ENCODE measurements around the gene PPFIBP2. TPM values are rescaled to one million over a fixed set of nuclear protein-coding genes. Genes with fewer than 3 reads are reported as not detected.

PPFIBP2 gene
- total and polyA plus RNA-seq, 2 of the 13 experiments (the other 11 are each of a cell fraction or from before 2014, with no cell fraction given), result 15.0 to 52.5 TPM

DNA sequence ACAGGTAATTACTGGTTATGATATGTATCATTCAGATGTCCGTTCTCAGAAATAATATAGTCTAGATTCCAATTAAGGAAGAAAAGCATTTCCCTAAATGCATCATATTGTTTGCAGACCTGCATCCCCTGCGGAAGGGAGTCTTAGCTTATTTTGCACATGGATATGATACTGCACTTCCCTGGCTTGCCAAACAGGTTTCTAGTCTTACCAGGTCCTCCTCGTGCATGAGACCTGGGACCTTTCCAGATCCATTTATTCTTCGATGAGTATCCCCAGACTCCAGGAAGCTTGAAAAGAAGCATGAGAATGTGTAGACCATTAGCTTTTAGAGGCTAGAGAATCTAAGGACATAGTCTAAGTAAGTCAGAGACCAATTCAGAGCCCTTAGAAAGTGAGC is 128.9 kb downstream of the PPFIBP2 start:
- Histone ChIP-seq H3K4me2 (ENCODE audit: low read depth, low read length) (no peak overlapping the region), H3K27me3 (ENCODE audit: control insufficient read depth in 1 of 2, insufficient read depth in 2 of 2, low read length in 2 of 2) (no peaks in the 10 kb centered on the region), H3K9me3 (ENCODE audit: low read length) (no peaks in the 10 kb centered on the region), H3K4me1 (ENCODE audit: insufficient read depth, low read length) (no peaks in the 10 kb centered on the region), H4K20me1 (ENCODE audit: insufficient read depth, low read length) (no peaks in the 10 kb centered on the region), H3K4me3 (replicated peaks in 1 of 3; ENCODE audit: insufficient read depth in 1 of 3, low read depth in 2 of 3, low read length in 3 of 3) (no peak overlapping the region), H2AFZ (ENCODE audit: low read length) (no peak overlapping the region), H3K9ac (ENCODE audit: insufficient read depth, low read depth, low read length) (no peak overlapping the region), H3K36me3 (replicated peaks in 1 of 2; ENCODE audit: control insufficient read depth in 1 of 2, insufficient read depth in 2 of 2, low read length in 2 of 2) (peaks cover 23 to 54% of the 10 kb centered on the region in 2 experiments), H3K27ac (ENCODE audit: extremely low read length, insufficient read depth, low read length) (no peak overlapping the region), H3K79me2 (ENCODE audit: insufficient read depth, low read length) (no peaks in the 10 kb centered on the region)
- DNase-seq (ENCODE audit: low spot score) (no peak), ATAC-seq (no peak), FAIRE-seq (no peak)
- intact Hi-C loops (cut with micrococcal nuclease; ENCODE audit: unreplicated experiment) (no loop called here), in situ Hi-C loops (cut with HindIII; ENCODE audit: extremely low pct_ligation_motif_present, low pct_unique_long_range_greater_than_20kb) (no loop called here)
- no TSS peak for BruUV-seq (replicated peaks)
- ChIA-PET CTCF (ENCODE audit: low intra/inter-chr PET ratio, low total read pairs) (no interaction called here), POLR2A (no interaction called here)
- 92% methylated on average over 4 of the region's 4 CpGs for WGBS (ENCODE audit: low lambda C conversion rate)
- no peak for TF ChIP-seq ZNF20 (CRISPR knock-in tag; IDR thresholded peaks at IDR 0.05)
- TF ChIP-seq ZNF543 (CRISPR knock-in tag; IDR thresholded peaks at IDR 0.05), result no peak
- TF ChIP-seq, protein P1, sequence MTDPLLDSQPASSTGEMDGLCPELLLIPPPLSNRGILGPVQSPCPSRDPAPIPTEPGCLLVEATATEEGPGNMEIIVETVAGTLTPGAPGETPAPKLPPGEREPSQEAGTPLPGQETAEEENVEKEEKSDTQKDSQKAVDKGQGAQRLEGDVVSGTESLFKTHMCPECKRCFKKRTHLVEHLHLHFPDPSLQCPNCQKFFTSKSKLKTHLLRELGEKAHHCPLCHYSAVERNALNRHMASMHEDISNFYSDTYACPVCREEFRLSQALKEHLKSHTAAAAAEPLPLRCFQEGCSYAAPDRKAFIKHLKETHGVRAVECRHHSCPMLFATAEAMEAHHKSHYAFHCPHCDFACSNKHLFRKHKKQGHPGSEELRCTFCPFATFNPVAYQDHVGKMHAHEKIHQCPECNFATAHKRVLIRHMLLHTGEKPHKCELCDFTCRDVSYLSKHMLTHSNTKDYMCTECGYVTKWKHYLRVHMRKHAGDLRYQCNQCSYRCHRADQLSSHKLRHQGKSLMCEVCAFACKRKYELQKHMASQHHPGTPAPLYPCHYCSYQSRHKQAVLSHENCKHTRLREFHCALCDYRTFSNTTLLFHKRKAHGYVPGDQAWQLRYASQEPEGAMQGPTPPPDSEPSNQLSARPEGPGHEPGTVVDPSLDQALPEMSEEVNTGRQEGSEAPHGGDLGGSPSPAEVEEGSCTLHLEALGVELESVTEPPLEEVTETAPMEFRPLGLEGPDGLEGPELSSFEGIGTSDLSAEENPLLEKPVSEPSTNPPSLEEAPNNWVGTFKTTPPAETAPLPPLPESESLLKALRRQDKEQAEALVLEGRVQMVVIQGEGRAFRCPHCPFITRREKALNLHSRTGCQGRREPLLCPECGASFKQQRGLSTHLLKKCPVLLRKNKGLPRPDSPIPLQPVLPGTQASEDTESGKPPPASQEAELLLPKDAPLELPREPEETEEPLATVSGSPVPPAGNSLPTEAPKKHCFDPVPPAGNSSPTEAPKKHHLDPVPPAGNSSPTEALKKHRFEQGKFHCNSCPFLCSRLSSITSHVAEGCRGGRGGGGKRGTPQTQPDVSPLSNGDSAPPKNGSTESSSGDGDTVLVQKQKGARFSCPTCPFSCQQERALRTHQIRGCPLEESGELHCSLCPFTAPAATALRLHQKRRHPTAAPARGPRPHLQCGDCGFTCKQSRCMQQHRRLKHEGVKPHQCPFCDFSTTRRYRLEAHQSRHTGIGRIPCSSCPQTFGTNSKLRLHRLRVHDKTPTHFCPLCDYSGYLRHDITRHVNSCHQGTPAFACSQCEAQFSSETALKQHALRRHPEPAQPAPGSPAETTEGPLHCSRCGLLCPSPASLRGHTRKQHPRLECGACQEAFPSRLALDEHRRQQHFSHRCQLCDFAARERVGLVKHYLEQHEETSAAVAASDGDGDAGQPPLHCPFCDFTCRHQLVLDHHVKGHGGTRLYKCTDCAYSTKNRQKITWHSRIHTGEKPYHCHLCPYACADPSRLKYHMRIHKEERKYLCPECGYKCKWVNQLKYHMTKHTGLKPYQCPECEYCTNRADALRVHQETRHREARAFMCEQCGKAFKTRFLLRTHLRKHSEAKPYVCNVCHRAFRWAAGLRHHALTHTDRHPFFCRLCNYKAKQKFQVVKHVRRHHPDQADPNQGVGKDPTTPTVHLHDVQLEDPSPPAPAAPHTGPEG (CRISPR knock-in tag; IDR thresholded peaks at IDR 0.05), result no peak
- no peak for TF ChIP-seq SMARCC2 (IDR thresholded peaks at IDR 0.05)
- TF ChIP-seq ZNF780A (CRISPR knock-in tag; IDR thresholded peaks at IDR 0.05), result no peak
- TF ChIP-seq, protein P2, sequence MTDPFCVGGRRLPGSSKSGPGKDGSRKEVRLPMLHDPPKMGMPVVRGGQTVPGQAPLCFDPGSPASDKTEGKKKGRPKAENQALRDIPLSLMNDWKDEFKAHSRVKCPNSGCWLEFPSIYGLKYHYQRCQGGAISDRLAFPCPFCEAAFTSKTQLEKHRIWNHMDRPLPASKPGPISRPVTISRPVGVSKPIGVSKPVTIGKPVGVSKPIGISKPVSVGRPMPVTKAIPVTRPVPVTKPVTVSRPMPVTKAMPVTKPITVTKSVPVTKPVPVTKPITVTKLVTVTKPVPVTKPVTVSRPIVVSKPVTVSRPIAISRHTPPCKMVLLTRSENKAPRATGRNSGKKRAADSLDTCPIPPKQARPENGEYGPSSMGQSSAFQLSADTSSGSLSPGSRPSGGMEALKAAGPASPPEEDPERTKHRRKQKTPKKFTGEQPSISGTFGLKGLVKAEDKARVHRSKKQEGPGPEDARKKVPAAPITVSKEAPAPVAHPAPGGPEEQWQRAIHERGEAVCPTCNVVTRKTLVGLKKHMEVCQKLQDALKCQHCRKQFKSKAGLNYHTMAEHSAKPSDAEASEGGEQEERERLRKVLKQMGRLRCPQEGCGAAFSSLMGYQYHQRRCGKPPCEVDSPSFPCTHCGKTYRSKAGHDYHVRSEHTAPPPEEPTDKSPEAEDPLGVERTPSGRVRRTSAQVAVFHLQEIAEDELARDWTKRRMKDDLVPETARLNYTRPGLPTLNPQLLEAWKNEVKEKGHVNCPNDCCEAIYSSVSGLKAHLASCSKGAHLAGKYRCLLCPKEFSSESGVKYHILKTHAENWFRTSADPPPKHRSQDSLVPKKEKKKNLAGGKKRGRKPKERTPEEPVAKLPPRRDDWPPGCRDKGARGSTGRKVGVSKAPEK (CRISPR knock-in tag; IDR thresholded peaks at IDR 0.05; ENCODE audit: borderline replicate concordance), result no peak
- TF ChIP-seq BORCS8-MEF2B (CRISPR knock-in tag; IDR thresholded peaks at IDR 0.05), result no peak
- TF ChIP-seq MZF1 (CRISPR knock-in tag; IDR thresholded peaks at IDR 0.05; ENCODE audit: borderline replicate concordance), result no peak
- TF ChIP-seq, protein P3, sequence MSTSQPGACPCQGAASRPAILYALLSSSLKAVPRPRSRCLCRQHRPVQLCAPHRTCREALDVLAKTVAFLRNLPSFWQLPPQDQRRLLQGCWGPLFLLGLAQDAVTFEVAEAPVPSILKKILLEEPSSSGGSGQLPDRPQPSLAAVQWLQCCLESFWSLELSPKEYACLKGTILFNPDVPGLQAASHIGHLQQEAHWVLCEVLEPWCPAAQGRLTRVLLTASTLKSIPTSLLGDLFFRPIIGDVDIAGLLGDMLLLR (CRISPR knock-in tag; IDR thresholded peaks at IDR 0.05), result no peak
- no peak for TF ChIP-seq GZF1 (CRISPR knock-in tag; IDR thresholded peaks at IDR 0.05)
- no peak for TF ChIP-seq ZNF572 (CRISPR knock-in tag; IDR thresholded peaks at IDR 0.05)
- no peak for TF ChIP-seq ZNF556 (CRISPR knock-in tag; IDR thresholded peaks at IDR 0.05; ENCODE audit: borderline replicate concordance)
- TF ChIP-seq ZNF83 (CRISPR knock-in tag; IDR thresholded peaks at IDR 0.05; ENCODE audit: borderline replicate concordance), result no peak
- TF ChIP-seq, protein P4, sequence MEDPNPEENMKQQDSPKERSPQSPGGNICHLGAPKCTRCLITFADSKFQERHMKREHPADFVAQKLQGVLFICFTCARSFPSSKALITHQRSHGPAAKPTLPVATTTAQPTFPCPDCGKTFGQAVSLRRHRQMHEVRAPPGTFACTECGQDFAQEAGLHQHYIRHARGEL (CRISPR knock-in tag; IDR thresholded peaks at IDR 0.05), result no peak
- no peak for TF ChIP-seq ZBTB1 (CRISPR knock-in tag; IDR thresholded peaks at IDR 0.05; ENCODE audit: borderline replicate concordance)
- TF ChIP-seq, protein P5, sequence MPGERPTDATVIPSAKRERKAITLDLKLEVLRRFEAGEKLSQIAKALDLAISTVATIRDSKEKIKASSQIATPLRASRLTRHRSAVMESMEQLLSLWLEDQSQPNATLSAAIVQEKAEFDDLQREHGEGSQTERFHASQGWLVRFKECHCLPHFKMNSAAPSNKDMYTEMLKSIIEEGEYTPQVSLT (CRISPR knock-in tag; IDR thresholded peaks at IDR 0.05; ENCODE audit: borderline replicate concordance, low read depth), result no peak
